GM12878 (cell line): ENCODE results near the gene PEX16. TPM values are rescaled to one million over a fixed set of nuclear protein-coding genes. Genes with fewer than 3 reads are reported as not detected.

Source experiments
- ATAC-seq: fragments of 200-7000 bp; cut with Tn5 transposase; 3 replicates; pipeline ENCODE4 v1.9.1; 2020; ENCODE audit warnings: mild to moderate bottlenecking, moderate library complexity
- BruUV-seq: library from RNA; stranded (reverse); fragments of 400-500 nt; replicated peaks from 2 replicates; lab custom pipeline; 2021; lab: Mats Ljungman, UMichigan
- CTCF ChIA-PET: fragments of 300-600 bp; sonication (Branson Sonifier 250); formaldehyde crosslinking; extraction: SDS; loops from one replicate; lab custom pipeline; 2021; ENCODE audit warnings: inconsistent platforms; lab: Yijun Ruan, JAX
- POLR2A ChIA-PET: fragments of 350-600 bp; formaldehyde crosslinking; extraction: SDS; loops from one replicate; lab custom pipeline; 2021; ENCODE audit warnings: inconsistent platforms; lab: Charles Lee
- RAD21 ChIA-PET: fragments of 300-600 bp; sonication (Branson Sonifier 250); formaldehyde crosslinking; loops from one replicate; lab custom pipeline; 2023; ENCODE audit warnings: antibody characterized with exemption; ENCODE audit not compliant: unreplicated experiment; lab: Charles Lee
- SMC1A ChIA-PET: fragments of 300-600 bp; sonication (Branson Sonifier 250); formaldehyde crosslinking; loops from one replicate; lab custom pipeline; 2023; ENCODE audit not compliant: unreplicated experiment, uncharacterized antibody; lab: Charles Lee
- DNase-seq: peaks from one replicate; pipeline ENCODE4 v3.0.0-alpha.2; 2011; ENCODE audit warnings: low read depth, low spot score
- FAIRE-seq: peaks from 3 replicates; lab custom pipeline; 2011; peaks lifted over from hg19 to GRCh38; lab: Jason Lieb, UNC
- H2AFZ ChIP-seq: 2 replicates; pipeline ENCODE4 v1.6.0; 2011; ENCODE audit warnings: low read depth, low read length, control low read depth; ENCODE audit not compliant: control insufficient read depth
- H3K27ac ChIP-seq: 2 replicates; pipeline ENCODE4 v1.5.1; 2011; ENCODE audit warnings: control low read depth; ENCODE audit not compliant: control insufficient read depth, insufficient read depth
- H3K27me3 ChIP-seq, 2 experiments: replicated peaks in 1 of 2; 2 replicates each; pipeline versions ENCODE4 v1.6.0 to v1.6.1; 2011; ENCODE audit warnings: low read length in 1 of 2; ENCODE audit not compliant: control insufficient read depth in 2 of 2, insufficient read depth in 2 of 2
- H3K36me3 ChIP-seq, 2 experiments: 2 replicates each; pipeline ENCODE4 v1.5.1; 2011; ENCODE audit warnings: low read length in 1 of 2; ENCODE audit not compliant: control insufficient read depth in 2 of 2, insufficient read depth in 2 of 2
- H3K4me1 ChIP-seq: 2 replicates; pipeline ENCODE4 v1.6.1; 2011; ENCODE audit warnings: mild to moderate bottlenecking, low read length, moderate library complexity, mixed read lengths; ENCODE audit not compliant: control insufficient read depth, insufficient read depth
- H3K4me2 ChIP-seq: 2 replicates; pipeline ENCODE4 v1.6.0; 2011; ENCODE audit warnings: control low read depth; ENCODE audit not compliant: control insufficient read depth, insufficient read depth
- H3K4me3 ChIP-seq: fragments of 200-600 bp; sonication (generic); 2 replicates; pipeline ENCODE4 v1.5.1; 2016
- H3K79me2 ChIP-seq: 2 replicates; pipeline ENCODE4 v1.6.0; 2011; ENCODE audit warnings: low read length; ENCODE audit not compliant: control insufficient read depth, insufficient read depth
- H3K9ac ChIP-seq: 2 replicates; pipeline ENCODE4 v1.8.0; 2011; ENCODE audit warnings: low read length, control low read depth, mixed read lengths; ENCODE audit not compliant: control insufficient read depth, insufficient read depth
- H3K9me3 ChIP-seq: replicated peaks from 3 replicates; pipeline ENCODE4 v1.5.1; 2011; ENCODE audit warnings: mild to moderate bottlenecking, low read length; ENCODE audit not compliant: control insufficient read depth, insufficient read depth
- H4K20me1 ChIP-seq: 2 replicates; pipeline ENCODE4 v1.6.0; 2011; ENCODE audit not compliant: control insufficient read depth, insufficient read depth
- BCL3 ChIP-seq: IDR thresholded peaks from 2 replicates; pipeline ENCODE4 v1.6.1; 2011; ENCODE audit warnings: borderline replicate concordance, low read depth, mild to moderate bottlenecking, moderate library complexity, low read length; ENCODE audit not compliant: insufficient read depth, poor library complexity, severe bottlenecking
- CBX3 ChIP-seq: fragments of 200-600 bp; sonication (generic); IDR thresholded peaks from 2 replicates; pipeline ENCODE4 v1.6.1; 2016; ENCODE audit warnings: low read depth, borderline replicate concordance
- CEBPB ChIP-seq, 2 experiments: fragments of 150-350 bp in 1 of 2; IDR thresholded peaks; 2 replicates each; pipeline ENCODE4 v1.6.1; 2012 to 2014; ENCODE audit warnings: low read depth in 2 of 2, low read length in 2 of 2, borderline replicate concordance in 1 of 2, inconsistent platforms in 1 of 2
- EGR1 ChIP-seq, 2 experiments: IDR thresholded peaks; 1 replicate in 1 of 2; 2 replicates in 1 of 2; pipeline ENCODE4 v1.6.1; 2011 to 2012; ENCODE audit warnings: low read depth in 2 of 2, low read length in 2 of 2, borderline replicate concordance in 1 of 2, mild to moderate bottlenecking in 1 of 2, moderate library complexity in 1 of 2
- ETV6 ChIP-seq, 2 experiments: fragments of 450-650 bp in 1 of 2; IDR thresholded peaks in 1 of 2; conservative IDR thresholded peaks in 1 of 2; 2 replicates each; pipeline ENCODE4 v1.6.1; 2014; ENCODE audit warnings: antibody characterized with exemption in 1 of 2, borderline replicate concordance in 1 of 2, low read depth in 1 of 2, mild to moderate bottlenecking in 1 of 2, moderate library complexity in 1 of 2
- FOXK2 ChIP-seq: fragments of 450-650 bp; IDR thresholded peaks from 2 replicates; pipeline ENCODE4 v1.6.1; 2017; ENCODE audit warnings: mild to moderate bottlenecking, moderate library complexity
- IKZF1 ChIP-seq: fragments of 450-650 bp; conservative IDR thresholded peaks from 2 replicates; pipeline ENCODE4 v1.6.1; 2017; ENCODE audit warnings: antibody characterized with exemption, mild to moderate bottlenecking
- PAX8 ChIP-seq: fragments of 450-650 bp; IDR thresholded peaks from 2 replicates; pipeline ENCODE4 v1.6.1; 2017; ENCODE audit warnings: mild to moderate bottlenecking, moderate library complexity
- PKNOX1 ChIP-seq: fragments of 450-650 bp; IDR thresholded peaks from 2 replicates; pipeline ENCODE4 v1.6.1; 2016; ENCODE audit warnings: mild to moderate bottlenecking
- RAD51 ChIP-seq: fragments of 450-650 bp; IDR thresholded peaks from 2 replicates; pipeline ENCODE4 v1.6.1; 2016; ENCODE audit warnings: moderate library complexity, mild to moderate bottlenecking, inconsistent platforms
- SPI1 ChIP-seq: IDR thresholded peaks from 2 replicates; pipeline ENCODE4 v1.6.1; 2011; ENCODE audit warnings: low read depth, mild to moderate bottlenecking, low read length, moderate library complexity, borderline replicate concordance; ENCODE audit not compliant: insufficient read depth
- SUPT20H ChIP-seq: IDR thresholded peaks from 2 replicates; pipeline ENCODE4 v1.6.1; 2011; ENCODE audit warnings: low read depth, mild to moderate bottlenecking, low read length, moderate library complexity, borderline replicate concordance; ENCODE audit not compliant: control insufficient read depth
- TCF3 ChIP-seq: IDR thresholded peaks from 2 replicates; pipeline ENCODE4 v1.6.1; 2012; ENCODE audit warnings: low read depth, mild to moderate bottlenecking, low read length, borderline replicate concordance; ENCODE audit not compliant: insufficient read depth
- ZZZ3 ChIP-seq: IDR thresholded peaks from 2 replicates; pipeline ENCODE4 v1.6.1; 2011; ENCODE audit warnings: low read depth; ENCODE audit not compliant: control insufficient read depth, insufficient read length
- WGBS: methylation state at CpG from one replicate; pipeline ENCODE4 v1.1.6; 2016; ENCODE audit warnings: low lambda C conversion rate; ENCODE audit not compliant: insufficient replicate concordance, insufficient coverage; ENCODE audit errors: missing lambda C conversion rate; 5-methylcytosine and 5-hydroxymethylcytosine counted together
- in situ Hi-C: fragments of 300-500 bp; cut with MboI; formaldehyde crosslinking; loops from 9 replicates; pipeline ENCODE4 v1.14.3; 2018; ENCODE audit warnings: mixed read lengths
- intact Hi-C: fragments of 100-400 bp; cut with micrococcal nuclease; formaldehyde crosslinking; loops from one replicate; pipeline ENCODE4 v1.14.2; 2022; ENCODE audit not compliant: unreplicated experiment
- polyA plus RNA-seq, 11 experiments: library from polyadenylated mRNA; depleted of rRNA in 4 of 11; unstranded in 6 of 11; stranded (reverse) in 5 of 11; fragments of >200 nt; fragmentation: Nextera tagmentation in 4 of 11; fragmentation: Illumina TruSeq in 1 of 11; extraction: Ambion mirVana in 4 of 11; extraction: Trizol in 1 of 11; gene quantifications; 1 replicate in 1 of 11; 2 replicates in 10 of 11; pipeline versions ENCODE4 v1.2.1 to v1.2.3, GENCODE V29; 2011 to 2016; ENCODE audit warnings: inconsistent platforms in 2 of 11, missing spikeins in 2 of 11, low read depth in 1 of 11
- total RNA-seq, 4 experiments: library from RNA; depleted of rRNA in 3 of 4; stranded (reverse); fragments of >200 nt in 3 of 4; fragmentation: Illumina TruSeq in 1 of 4; extraction: Trizol in 1 of 4; gene quantifications; 2 replicates each; pipeline versions ENCODE4 v1.2.1 to v1.2.3, GENCODE V29; 2013 to 2021
- TF ChIP-seq, protein P1 (sequence below): IDR thresholded peaks from 2 replicates; pipeline ENCODE4 v1.6.1; 2012; ENCODE audit warnings: mild to moderate bottlenecking, low read depth, low read length
- TF ChIP-seq, protein P2 (sequence below): fragments of 450-650 bp; IDR thresholded peaks from 2 replicates; pipeline ENCODE4 v1.6.1; 2016; ENCODE audit warnings: mild to moderate bottlenecking

The PEX16 gene
- total and polyA plus RNA-seq, 10 of the 15 experiments (the other 5 are each of a cell fraction or from before 2014, with no cell fraction given), result 1.4 to 53.5 (median 27.6) TPM

- Histone ChIP-seq H3K79me2 (no peaks in the 10 kb centered on the region), H3K9ac (no peak overlapping the region), H3K27ac (no peak overlapping the region), H3K36me3 (no peaks in the 10 kb centered on the region), H3K4me3 (no peak overlapping the region), H4K20me1 (no peaks in the 10 kb centered on the region; the same call in 1 of the 2 replicates), H3K4me2 (no peak overlapping the region), H3K4me1 (no peaks in the 10 kb centered on the region), H2AFZ (no peak overlapping the region), H3K9me3 (no peaks in the 10 kb centered on the region), H3K27me3 (peaks cover 3 to 10% of the 10 kb centered on the region in 2 experiments; a peak in 3 of 4 replicates)
- intact Hi-C loops (no loop called here), in situ Hi-C loops (no loop called here)
- ChIA-PET RAD21 (no interaction called here), CTCF (no interaction called here), POLR2A (no interaction called here), SMC1A (no interaction called here)
- FAIRE-seq, result no peak
- no peak for ATAC-seq
- no TSS peak for BruUV-seq
- DNase-seq, result no peak
- WGBS, result 26% methylated on average over 19 of the region's 19 CpGs
- no peak for TF ChIP-seq BCL3
- TF ChIP-seq, protein P1, sequence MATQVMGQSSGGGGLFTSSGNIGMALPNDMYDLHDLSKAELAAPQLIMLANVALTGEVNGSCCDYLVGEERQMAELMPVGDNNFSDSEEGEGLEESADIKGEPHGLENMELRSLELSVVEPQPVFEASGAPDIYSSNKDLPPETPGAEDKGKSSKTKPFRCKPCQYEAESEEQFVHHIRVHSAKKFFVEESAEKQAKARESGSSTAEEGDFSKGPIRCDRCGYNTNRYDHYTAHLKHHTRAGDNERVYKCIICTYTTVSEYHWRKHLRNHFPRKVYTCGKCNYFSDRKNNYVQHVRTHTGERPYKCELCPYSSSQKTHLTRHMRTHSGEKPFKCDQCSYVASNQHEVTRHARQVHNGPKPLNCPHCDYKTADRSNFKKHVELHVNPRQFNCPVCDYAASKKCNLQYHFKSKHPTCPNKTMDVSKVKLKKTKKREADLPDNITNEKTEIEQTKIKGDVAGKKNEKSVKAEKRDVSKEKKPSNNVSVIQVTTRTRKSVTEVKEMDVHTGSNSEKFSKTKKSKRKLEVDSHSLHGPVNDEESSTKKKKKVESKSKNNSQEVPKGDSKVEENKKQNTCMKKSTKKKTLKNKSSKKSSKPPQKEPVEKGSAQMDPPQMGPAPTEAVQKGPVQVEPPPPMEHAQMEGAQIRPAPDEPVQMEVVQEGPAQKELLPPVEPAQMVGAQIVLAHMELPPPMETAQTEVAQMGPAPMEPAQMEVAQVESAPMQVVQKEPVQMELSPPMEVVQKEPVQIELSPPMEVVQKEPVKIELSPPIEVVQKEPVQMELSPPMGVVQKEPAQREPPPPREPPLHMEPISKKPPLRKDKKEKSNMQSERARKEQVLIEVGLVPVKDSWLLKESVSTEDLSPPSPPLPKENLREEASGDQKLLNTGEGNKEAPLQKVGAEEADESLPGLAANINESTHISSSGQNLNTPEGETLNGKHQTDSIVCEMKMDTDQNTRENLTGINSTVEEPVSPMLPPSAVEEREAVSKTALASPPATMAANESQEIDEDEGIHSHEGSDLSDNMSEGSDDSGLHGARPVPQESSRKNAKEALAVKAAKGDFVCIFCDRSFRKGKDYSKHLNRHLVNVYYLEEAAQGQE, result no peak
- TF ChIP-seq IKZF1, result no peak
- TF ChIP-seq FOXK2, result no peak
- TF ChIP-seq ZZZ3, result no peak
- TF ChIP-seq RAD51, result no peak
- TF ChIP-seq TCF3, result no peak
- no peak for TF ChIP-seq CBX3
- no peak for TF ChIP-seq CEBPB (IDR thresholded peaks at IDR 0.05; ENCODE audit: borderline replicate concordance in 1 of 2, low read depth in 2 of 2, low read length in 2 of 2)
- no peak for TF ChIP-seq ETV6 (conservative IDR thresholded peaks at IDR 0.05 in 1 of 2, IDR thresholded peaks at IDR 0.05 in 1 of 2; ENCODE audit: borderline replicate concordance in 1 of 2, low read depth in 1 of 2)
- TF ChIP-seq SPI1, result no peak
- TF ChIP-seq SUPT20H, result no peak
- TF ChIP-seq PAX8, result no peak
- no peak for TF ChIP-seq EGR1 (IDR thresholded peaks at IDR 0.05; ENCODE audit: borderline replicate concordance in 1 of 2, low read depth in 2 of 2, low read length in 2 of 2)
- TF ChIP-seq PKNOX1, result no peak
- TF ChIP-seq, protein P2, sequence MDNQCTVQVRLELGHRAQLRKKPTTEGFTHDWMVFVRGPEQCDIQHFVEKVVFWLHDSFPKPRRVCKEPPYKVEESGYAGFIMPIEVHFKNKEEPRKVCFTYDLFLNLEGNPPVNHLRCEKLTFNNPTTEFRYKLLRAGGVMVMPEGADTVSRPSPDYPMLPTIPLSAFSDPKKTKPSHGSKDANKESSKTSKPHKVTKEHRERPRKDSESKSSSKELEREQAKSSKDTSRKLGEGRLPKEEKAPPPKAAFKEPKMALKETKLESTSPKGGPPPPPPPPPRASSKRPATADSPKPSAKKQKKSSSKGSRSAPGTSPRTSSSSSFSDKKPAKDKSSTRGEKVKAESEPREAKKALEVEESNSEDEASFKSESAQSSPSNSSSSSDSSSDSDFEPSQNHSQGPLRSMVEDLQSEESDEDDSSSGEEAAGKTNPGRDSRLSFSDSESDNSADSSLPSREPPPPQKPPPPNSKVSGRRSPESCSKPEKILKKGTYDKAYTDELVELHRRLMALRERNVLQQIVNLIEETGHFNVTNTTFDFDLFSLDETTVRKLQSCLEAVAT, result no peak
Observed at GRCh38 chr11:45896422-45896984, 21.2 kb downstream of the PEX16 start.
